Colonic mucosa (tissue), 4 donors: ENCODE data around the gene GSTM5. TPM values are rescaled to one million over a fixed set of nuclear protein-coding genes. Genes with fewer than 3 reads are reported as not detected.

Source experiments
- DNase-seq: peaks from one replicate; pipeline ENCODE4 v3.0.0-alpha.2; 2020
- H3K27ac ChIP-seq: fragments of 200-600 bp; one replicate; pipeline ENCODE4 v1.8.0; 2021
- H3K27me3 ChIP-seq: fragments of 200-600 bp; one replicate; pipeline ENCODE4 v1.8.0; 2021
- H3K36me3 ChIP-seq: fragments of 200-600 bp; one replicate; pipeline ENCODE4 v1.8.0; 2021
- H3K4me1 ChIP-seq: fragments of 200-600 bp; one replicate; pipeline ENCODE4 v1.8.0; 2021; ENCODE audit warnings: mild to moderate bottlenecking
- H3K4me3 ChIP-seq: fragments of 200-600 bp; one replicate; pipeline ENCODE4 v1.8.0; 2021
- H3K9ac ChIP-seq, 2 donors: one replicate each; pipeline ENCODE4 v1.7.0; 2013; ENCODE audit warnings: control low read depth in 2 of 2, low read depth in 2 of 2, low read length in 2 of 2
- H3K9me3 ChIP-seq: fragments of 200-600 bp; one replicate; pipeline ENCODE4 v1.8.0; 2021
- intact Hi-C: fragments of 100-400 bp; cut with DNase I; formaldehyde crosslinking; loops from one replicate; pipeline ENCODE4 v1.14.1; 2022
- total RNA-seq, 2 donors: library from RNA; stranded (reverse); fragmentation: NEBNext Ultra II Directional in 1 of 2; extraction: Animal tissue kit (Norgen Biotek cat#: 25700) in 1 of 2; gene quantifications; one replicate each; pipeline ENCODE4 v1.2.1, GENCODE V29; 2021
- TF ChIP-seq, protein P1 (sequence below): fragments of 200-600 bp; IDR thresholded peaks from one replicate; pipeline ENCODE4 v1.8.0; 2022; ENCODE audit warnings: antibody characterized with exemption, mild to moderate bottlenecking
- donor health status: healthy.
- donor health status: DM: no; HTN: no; CAD: no.
- donor health status: DM: no; HTN: no; CAD: no.

Gene GSTM5
- total RNA-seq, 2 donors from 2014 or later, result 2.0 to 3.0 TPM

DNA sequence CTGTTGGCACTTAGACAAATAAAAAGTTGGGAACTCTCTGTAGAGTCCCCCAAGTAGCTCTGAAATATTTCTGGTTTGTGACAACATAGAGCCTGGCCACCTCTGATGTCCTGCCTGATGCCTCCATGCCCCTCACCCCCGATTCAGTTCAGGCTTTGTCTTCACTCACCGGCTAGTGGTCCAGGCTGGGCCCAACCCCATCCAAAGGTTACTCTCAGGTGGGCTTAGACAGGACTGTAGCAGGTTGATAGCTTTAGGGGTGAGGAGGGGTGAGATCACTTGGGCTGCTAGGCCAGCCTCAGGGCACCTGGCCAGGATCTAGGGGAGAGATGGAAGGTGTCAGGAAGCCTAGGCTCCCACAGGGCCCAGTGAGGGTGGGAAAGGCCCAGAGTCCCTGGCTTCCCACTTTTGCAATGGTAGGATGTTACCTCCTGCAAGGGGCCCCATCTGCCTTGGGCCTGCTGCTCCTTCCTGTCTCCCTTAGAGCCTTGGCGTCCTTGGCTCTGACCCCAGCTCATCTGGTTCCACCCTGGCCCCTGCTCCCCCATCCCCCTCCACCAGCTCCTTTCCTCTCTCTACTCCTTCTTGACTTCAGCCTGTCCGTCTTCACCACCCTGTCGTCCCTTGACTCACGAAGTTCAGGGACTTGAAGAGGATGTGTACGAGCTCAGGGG, 44.9 kb downstream of the GSTM5 start:
- DNase-seq, result peak; percentile 14
- H3K27me3 ChIP-seq, result no peaks in the 10 kb centered on the region

DNA sequence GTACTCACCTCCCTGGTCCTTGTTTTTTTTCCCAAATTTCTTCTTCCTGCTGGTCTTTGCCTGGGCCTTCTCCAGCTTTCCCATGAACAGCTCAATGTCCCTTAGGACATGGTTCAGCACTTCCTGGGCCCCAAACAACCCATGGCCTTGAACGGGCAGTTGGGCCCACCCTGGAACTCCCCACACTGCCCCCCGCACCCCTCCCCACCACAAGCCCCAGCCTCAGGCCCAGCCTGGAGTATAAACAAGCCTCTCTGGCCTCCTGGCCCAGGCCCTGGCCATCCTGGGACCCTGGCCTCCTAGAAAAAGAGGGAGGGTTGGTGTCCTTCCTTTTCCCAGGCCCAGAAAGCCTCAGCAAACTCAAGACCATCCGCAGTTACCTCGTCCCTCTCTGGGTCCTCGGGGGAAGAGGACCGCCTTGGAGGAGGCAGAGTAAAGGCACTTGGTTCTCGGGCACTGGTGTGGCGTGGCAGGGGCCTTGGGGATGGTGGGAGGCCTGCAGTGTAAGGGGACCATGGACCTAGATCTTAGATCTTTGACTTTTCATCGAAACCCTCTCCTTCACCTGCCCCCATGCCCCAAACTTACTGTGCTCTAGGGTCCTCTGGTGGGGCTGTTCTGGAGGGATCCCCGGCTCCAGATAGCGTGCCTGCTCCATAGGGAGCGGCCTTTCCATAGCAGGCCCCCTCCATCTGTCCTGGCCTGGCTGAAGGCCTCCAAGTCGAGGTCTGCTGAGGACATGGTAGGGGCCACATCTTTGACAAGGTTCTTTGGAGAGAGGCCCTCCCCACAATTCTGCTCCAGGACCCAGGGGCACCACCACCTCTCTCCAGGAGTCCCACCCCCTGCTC, 46.1 kb downstream of the GSTM5 start:
- H3K4me3 ChIP-seq, result no peak overlapping the region
- no peak overlapping the region for H3K9ac ChIP-seq
- no peaks in the 10 kb centered on the region for H3K9me3 ChIP-seq
- H3K36me3 ChIP-seq, result no peaks in the 10 kb centered on the region
- DNase-seq, result peak; percentile 13
- TF ChIP-seq, protein P1, sequence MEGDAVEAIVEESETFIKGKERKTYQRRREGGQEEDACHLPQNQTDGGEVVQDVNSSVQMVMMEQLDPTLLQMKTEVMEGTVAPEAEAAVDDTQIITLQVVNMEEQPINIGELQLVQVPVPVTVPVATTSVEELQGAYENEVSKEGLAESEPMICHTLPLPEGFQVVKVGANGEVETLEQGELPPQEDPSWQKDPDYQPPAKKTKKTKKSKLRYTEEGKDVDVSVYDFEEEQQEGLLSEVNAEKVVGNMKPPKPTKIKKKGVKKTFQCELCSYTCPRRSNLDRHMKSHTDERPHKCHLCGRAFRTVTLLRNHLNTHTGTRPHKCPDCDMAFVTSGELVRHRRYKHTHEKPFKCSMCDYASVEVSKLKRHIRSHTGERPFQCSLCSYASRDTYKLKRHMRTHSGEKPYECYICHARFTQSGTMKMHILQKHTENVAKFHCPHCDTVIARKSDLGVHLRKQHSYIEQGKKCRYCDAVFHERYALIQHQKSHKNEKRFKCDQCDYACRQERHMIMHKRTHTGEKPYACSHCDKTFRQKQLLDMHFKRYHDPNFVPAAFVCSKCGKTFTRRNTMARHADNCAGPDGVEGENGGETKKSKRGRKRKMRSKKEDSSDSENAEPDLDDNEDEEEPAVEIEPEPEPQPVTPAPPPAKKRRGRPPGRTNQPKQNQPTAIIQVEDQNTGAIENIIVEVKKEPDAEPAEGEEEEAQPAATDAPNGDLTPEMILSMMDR, result no peak
- no peak overlapping the region for H3K27ac ChIP-seq
- H3K27me3 ChIP-seq, result no peaks in the 10 kb centered on the region
- intact Hi-C loops, result no loop called here
- no peaks in the 10 kb centered on the region for H3K4me1 ChIP-seq

More for the DNA sequence above, 44.9 kb downstream of the GSTM5 start:
- Histone ChIP-seq H3K9me3 (no peaks in the 10 kb centered on the region), H3K4me1 (no peaks in the 10 kb centered on the region), H3K36me3 (no peaks in the 10 kb centered on the region), H3K27ac (no peak overlapping the region), H3K9ac (no peak overlapping the region), H3K4me3 (no peak overlapping the region)
- TF ChIP-seq, protein P1, result no peak
- intact Hi-C loops, result no loop called here

DNA sequence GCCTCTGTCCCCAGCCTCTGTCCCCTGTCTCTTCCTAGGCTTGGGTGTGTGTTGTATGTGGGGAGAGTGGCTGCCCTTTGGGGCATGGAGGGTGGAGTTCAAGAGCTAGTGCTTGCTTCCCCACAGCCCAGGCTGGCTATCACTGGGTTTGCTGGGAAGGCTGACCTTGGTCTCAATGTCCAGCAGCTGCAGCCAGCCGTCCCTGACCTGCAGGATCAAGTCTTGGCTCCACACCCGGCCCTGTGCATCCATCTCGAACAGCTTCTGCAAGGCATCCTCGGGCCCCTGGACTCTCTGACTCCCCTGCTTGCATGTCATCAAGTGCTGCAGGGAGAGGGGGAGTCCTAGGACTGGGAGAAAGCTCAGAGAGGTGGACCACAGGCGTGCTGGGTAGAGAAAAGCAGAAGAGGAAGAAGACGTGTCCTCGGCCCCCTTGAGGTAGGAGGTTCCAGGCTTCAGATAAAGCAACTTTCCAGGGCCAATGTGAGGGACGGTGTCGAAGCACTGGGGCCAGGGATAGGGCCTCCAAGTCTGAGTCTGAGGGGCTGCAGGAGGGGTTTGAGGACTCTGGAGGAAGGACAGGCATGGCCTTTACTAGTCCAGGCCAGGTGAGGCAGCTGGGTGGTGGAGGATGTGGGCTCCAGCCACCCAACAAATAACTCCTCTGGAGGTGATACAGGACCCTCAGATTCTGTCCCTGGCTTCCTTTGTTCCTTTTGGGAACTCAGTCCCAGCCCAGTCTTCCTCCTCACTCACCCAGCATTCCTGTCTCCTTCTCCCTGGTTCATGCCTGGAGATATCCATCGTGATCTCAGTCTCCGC, 47.7 kb downstream of the GSTM5 start:
- TF ChIP-seq, protein P1, result no peak
- peak; percentile 16 for DNase-seq
- Histone ChIP-seq H3K27ac (no peak overlapping the region), H3K9me3 (no peaks in the 10 kb centered on the region), H3K4me3 (no peak overlapping the region), H3K9ac (no peak overlapping the region), H3K27me3 (no peaks in the 10 kb centered on the region), H3K4me1 (peaks cover 3% of the 10 kb centered on the region), H3K36me3 (no peaks in the 10 kb centered on the region)
- intact Hi-C loops, result no loop called here

DNA sequence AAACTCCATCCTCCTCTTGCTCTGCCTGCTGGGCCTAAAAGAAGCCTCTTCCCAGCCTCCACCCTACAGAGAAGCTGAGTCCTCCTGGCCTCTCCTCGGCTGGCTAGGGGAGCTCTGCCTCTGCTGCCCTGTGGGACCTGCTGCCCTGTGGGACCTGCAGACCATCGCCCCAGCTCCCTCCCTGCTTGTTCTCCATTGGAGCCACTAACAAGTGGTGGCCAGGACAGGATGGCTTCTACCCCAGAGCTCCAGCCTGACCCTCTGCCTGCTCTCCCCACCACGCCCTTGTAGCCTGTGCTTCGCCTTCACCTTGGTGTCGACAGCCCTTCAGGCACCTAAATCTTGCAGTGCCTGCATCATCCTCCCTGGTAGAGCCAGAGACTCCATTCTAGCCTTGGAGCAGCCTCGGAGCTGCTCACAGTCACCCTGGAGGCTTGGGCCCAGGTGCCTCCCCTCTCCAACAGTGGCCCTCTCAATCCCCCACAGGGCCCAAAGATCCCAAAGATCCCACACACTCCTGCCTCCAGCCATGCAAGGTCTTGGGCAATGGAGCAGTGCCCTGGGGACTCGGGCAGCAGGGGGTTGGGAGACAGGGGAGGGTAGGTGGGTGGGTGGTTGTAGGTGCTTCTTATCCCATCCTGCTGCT, 48.7 kb downstream of the GSTM5 start:
- DNase-seq, result peak; percentile 14
- no peaks in the 10 kb centered on the region for H3K27me3 ChIP-seq
- peaks cover 7% of the 10 kb centered on the region for H3K4me1 ChIP-seq
- no peaks in the 10 kb centered on the region for H3K9me3 ChIP-seq
- intact Hi-C loops, result no loop called here
- TF ChIP-seq, protein P1, result no peak
- no peaks in the 10 kb centered on the region for H3K36me3 ChIP-seq
- no peak overlapping the region for H3K4me3 ChIP-seq
- no peak overlapping the region for H3K27ac ChIP-seq
- H3K9ac ChIP-seq, result no peak overlapping the region
